ENCODE results near the gene DKK1. TPM values are rescaled to one million over a fixed set of nuclear protein-coding genes. Genes with fewer than 3 reads are reported as not detected.

Gene DKK1
- 23.7 and 28.5 TPM in 2 replicates for total RNA-seq (2014; rRNA removed; shearing (Covaris generic))

DNA sequence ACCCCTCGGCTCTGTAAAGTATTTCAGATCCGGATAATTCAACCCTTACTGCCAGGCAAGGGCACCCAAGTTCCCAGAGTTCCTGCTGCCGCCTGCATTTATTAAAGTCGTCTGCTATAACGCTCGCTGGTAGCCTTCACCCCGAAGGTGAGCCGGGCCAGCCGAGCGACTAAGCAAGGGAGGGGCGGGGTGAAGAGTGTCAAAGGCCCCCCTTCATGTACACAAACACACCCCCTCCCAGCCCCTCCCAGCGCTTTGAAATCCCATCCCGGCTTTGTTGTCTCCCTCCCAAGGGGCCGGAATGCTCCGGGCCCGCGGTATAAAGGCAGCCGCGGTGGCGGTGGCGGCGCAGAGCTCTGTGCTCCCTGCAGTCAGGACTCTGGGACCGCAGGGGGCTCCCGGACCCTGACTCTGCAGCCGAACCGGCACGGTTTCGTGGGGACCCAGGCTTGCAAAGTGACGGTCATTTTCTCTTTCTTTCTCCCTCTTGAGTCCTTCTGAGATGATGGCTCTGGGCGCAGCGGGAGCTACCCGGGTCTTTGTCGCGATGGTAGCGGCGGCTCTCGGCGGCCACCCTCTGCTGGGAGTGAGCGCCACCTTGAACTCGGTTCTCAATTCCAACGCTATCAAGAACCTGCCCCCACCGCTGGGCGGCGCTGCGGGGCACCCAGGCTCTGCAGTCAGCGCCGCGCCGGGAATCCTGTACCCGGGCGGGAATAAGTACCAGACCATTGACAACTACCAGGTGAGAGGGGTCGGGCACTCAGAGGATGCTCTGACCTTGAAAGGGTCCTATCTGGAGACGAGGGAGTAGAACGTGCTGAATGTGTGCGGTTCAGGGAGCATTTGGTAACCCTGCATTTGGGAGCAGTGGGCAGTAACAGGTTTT lies at the start of gene DKK1:
Gene DKK1 (plus strand): TSS at position 349 of the 889 bp plus-strand sequence. CDS start 154 bp downstream, at position 503.
- peak; percentile 90 for DNase-seq (ENCODE audit: low spot score)

DNA sequence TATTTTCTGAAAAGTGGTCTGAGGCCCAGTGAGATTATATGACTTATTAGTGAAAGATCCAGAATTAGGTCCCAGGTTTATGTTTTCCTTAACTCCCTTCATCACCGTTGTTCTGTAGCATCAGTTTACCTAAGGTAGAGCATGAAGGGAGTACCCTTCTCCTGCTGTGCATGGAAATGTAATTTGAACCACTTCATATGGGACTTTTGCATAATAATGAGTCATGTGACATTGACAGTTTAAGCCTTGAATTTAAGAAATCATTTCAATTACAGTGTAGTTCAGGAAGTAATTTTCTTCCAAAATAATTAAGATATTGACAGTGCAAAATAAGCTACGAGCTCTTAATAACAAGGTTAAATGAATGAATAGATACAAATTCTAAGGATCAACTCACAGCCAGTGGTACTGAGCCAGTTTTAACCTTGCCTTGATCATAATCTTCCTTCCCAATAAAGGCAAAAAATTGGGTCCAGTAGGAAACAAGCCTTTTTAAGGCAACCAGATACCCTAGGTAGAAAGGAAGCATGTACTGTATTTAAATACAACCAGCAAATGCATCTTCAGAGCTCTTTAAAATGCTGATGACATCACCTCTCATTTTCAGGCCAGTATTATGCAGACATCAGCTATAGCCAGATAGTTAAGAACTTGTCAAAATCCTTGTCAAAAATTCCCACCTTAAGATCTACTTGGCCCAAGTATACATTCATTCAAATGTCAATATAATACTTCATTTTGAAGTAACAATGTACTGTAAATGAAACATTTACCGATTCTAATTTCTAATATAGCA lies 48.8 kb upstream of the DKK1 start:
- no peak for DNase-seq (ENCODE audit: low spot score)

GRCh38 chr10:52266858-52267257 lies 47.2 kb upstream of the DKK1 start:
- no peak for DNase-seq (ENCODE audit: low spot score)

GRCh38 chr10:52268790-52269189 lies 45.3 kb upstream of the DKK1 start:
- DNase-seq (ENCODE audit: low spot score), result no peak

GRCh38 chr10:52269233-52269632 lies 44.8 kb upstream of the DKK1 start:
- DNase-seq (ENCODE audit: low spot score), result no peak

DNA sequence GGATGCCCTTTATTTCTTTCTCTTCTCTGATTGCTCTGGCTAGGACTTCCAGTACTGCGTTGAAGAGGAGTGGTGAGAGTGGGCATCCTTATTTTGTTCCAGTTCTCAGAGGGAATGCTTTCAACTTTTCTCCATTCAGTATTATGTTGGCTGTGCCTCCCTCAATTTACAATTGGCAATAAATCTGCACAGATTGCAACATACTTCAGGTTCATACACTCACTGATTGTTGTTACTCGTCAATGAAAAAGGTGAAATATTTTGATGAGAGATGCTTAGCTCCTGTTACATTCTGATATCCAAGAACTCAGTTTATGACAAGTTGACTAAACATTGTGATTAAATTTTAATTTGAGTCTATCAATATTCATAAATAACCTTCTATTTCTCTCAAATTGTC lies 37.9 kb upstream of the DKK1 start:
- DNase-seq (ENCODE audit: low spot score), result no peak

DNA sequence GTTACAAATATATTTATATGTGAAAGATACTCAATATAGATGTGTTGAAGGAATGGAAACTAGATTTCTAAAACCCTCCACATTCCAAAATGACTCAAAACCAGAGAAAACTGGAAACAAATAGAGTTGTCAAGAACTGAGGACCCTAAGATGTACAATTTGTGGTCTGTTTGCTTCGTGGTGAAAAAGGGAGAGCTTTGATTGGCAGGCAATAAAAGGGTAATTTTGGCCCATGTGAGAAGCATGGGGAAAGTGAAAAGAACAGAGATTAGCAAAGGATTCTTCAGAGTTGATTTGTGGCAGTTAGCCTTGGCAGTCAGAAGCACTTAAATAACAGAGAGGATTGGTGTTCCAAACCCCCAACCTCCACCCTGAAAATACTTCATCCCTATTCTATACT lies 37.1 kb upstream of the DKK1 start:
- no peak for DNase-seq (ENCODE audit: low spot score)

GRCh38 chr10:52279546-52279945 lies 34.5 kb upstream of the DKK1 start:
- no peak for DNase-seq (ENCODE audit: low spot score)

DNA sequence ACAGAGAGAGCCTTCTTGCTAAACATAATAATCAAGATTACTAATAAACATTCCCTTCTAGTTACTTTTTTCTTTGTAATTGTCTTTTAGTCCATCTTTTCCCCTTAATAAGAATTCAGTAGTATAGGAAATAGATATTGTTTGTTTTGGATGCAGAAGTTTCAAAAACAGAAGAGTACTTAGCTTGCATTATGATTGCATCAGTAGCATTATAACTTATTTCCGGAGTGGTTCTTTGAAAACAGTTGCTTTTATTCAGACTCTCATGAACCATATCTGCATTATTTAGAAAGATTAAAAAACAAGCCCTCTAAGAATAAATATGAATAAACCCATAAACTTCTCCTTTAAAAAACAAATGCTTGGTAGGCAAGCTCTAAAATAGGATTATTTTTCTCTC lies 34.0 kb upstream of the DKK1 start:
- no peak for DNase-seq (ENCODE audit: low spot score)

GRCh38 chr10:52283174-52283573 lies 30.9 kb upstream of the DKK1 start:
- no peak for DNase-seq (ENCODE audit: low spot score)

- DNase-seq (ENCODE audit: low spot score), result no peak
These were observed 29.6 kb upstream of the DKK1 start for GRCh38 chr10:52284416-52285013.

DNA sequence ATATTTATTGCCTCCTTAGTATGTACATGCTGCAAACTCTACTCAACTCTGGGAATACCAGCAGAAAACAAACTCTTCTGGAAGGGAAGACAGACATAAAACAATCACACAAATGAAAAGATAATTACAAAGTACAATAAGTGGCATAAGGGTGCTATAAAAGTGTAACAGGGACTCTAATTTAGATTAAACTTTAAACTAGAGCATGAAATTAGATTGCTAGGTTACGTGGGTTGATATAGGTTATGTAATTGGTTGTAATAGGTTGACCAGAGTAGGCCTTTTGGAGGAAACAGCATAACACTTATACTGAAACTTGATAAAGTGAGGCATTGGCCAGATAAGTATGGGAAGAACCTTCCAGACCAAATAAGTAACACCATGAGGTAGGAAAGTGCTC lies 26.2 kb upstream of the DKK1 start:
- DNase-seq (ENCODE audit: low spot score), result no peak

GRCh38 chr10:52297747-52298146 lies 16.3 kb upstream of the DKK1 start:
- no peak for DNase-seq (ENCODE audit: low spot score)

DNA sequence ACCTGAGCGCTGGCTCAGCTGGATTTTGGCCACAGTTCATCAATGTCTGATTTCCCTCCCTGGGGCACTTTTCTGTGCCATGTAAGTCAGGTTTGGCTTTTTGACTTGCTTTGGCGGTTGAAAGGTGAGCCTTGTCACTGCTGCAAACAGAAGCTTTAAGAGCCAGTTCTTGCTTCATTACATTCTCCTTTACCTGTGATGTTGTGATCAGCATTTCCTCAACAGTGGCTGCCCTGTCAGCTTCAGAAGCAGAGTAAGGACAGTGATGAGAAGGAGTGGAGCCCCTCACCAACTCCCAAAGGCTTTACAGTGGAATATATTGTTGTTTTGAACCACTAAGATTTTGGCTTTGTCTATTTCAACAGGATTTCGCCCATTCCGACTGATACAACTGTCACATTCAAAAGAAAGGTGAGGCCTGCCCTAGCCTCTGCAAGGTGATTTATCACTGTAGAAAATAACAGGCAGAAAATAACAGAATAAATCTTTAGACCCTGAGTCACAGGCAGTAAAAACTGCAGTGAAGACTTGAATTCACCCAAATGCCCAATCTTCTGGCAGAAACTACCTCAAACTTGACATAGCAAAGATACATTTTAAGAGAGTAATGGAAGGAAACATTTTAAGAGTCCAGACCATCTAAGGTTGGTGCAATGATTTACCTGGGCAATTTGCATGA lies 13.3 kb upstream of the DKK1 start:
- DNase-seq (ENCODE audit: low spot score), result no peak

- DNase-seq (ENCODE audit: low spot score), result peak; percentile 48
These were observed 5.6 kb upstream of the DKK1 start for GRCh38 chr10:52308251-52309031.

DNA sequence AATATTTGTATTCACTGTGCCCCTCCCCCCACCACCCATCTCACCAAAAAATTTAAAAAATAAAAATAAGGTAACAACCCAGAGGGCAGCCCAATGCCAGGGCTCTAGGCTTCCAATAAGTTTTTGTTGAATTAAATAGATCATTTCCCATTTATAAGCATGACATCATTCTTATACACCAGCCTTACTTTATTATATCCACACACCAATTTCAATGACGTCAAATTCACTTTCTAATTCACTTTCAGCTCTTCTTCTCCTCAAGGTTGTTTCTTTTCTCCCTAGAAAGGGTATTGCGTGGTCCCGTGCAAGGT lies 1.2 kb upstream of the DKK1 start:
- DNase-seq (ENCODE audit: low spot score), result no peak

DNA sequence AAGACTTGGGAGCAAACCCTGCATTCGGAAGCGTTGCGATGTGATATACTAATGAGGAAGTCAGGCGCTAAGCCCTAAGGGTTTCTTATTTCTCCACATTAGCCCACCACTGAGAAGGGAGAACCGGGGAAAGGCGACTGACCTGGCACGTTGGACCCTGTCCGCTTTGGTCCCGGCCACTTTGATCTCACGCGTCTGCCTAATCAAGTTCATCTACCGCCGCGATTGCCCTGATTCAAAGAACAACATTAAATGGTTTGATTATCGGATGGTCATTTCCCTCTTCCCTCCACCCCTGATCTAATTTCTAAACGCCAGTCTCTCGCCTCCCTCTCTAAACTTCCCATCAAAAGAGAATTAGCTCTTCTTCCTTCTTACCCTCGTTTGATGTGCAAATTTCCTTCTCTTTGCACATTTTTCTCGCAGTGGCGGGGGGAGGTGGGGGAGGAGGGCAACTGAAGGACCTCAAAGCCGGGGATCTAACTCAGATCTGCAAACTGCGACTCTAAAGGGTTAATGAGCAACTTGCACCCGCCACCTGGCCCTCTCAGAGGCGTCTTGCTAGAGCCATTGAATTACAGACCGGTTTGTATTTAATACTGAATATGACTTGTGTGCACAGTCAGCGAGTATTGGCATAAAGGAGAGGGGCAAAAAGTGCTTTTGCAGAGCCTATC lies 687 bp upstream of the DKK1 start:
- peak; percentile 49 for DNase-seq (ENCODE audit: low spot score)

DNA sequence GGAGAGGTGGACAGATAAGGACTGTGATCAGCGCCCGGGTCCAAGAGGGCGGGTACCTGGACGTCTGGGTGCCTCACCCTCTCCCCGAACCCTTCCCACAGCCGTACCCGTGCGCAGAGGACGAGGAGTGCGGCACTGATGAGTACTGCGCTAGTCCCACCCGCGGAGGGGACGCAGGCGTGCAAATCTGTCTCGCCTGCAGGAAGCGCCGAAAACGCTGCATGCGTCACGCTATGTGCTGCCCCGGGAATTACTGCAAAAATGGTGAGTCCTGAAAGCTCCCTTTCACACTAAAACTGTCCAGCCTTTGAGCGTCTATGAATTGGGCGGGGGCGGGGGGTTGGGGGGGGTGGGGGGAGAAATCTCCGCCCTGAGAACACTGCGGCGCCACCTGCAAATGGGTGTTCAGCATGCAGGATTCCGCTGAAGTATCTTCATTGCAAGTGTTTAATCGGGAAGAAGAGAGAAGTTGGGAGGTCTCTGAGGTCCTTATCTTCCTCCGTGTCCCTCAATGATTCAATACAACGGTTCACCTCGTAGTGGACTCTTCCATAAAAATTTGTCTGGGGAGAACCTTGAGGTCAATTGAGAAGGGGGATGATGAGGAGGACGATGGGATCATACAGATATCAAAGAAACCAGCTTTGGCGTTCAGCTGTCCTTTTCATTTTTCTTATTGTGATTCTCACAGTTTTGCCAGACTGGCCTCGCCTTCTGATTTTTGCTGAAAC lies 906 bp downstream of the DKK1 start:
- no peak for DNase-seq (ENCODE audit: low spot score)

GRCh38 chr10:52316001-52316400 lies 1.9 kb downstream of the DKK1 start:
- DNase-seq (ENCODE audit: low spot score), result no peak

GRCh38 chr10:52316500-52316899 lies 2.4 kb downstream of the DKK1 start:
- no peak for DNase-seq (ENCODE audit: low spot score)
